ENCODE measurements around the gene TNFRSF18. TPM values are rescaled to one million over a fixed set of nuclear protein-coding genes. Genes with fewer than 3 reads are reported as not detected.

TNFRSF18 gene
- total RNA-seq, 2 donors from 2014 or later = 0.55 TPM; not detected in 1

- Histone ChIP-seq H3K27ac (no peak overlapping the region), H3K36me3 (peaks cover under 1% of the 10 kb centered on the region), H3K4me3 (no peak overlapping the region), H3K27me3 (peaks cover 6 to 8% of the 10 kb centered on the region in 2 donors), H3K4me1 (peaks cover 0 to 46% of the 10 kb centered on the region in 2 donors), H3K9me3 (no peaks in the 10 kb centered on the region)
- TF ChIP-seq, protein P1, sequence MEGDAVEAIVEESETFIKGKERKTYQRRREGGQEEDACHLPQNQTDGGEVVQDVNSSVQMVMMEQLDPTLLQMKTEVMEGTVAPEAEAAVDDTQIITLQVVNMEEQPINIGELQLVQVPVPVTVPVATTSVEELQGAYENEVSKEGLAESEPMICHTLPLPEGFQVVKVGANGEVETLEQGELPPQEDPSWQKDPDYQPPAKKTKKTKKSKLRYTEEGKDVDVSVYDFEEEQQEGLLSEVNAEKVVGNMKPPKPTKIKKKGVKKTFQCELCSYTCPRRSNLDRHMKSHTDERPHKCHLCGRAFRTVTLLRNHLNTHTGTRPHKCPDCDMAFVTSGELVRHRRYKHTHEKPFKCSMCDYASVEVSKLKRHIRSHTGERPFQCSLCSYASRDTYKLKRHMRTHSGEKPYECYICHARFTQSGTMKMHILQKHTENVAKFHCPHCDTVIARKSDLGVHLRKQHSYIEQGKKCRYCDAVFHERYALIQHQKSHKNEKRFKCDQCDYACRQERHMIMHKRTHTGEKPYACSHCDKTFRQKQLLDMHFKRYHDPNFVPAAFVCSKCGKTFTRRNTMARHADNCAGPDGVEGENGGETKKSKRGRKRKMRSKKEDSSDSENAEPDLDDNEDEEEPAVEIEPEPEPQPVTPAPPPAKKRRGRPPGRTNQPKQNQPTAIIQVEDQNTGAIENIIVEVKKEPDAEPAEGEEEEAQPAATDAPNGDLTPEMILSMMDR (IDR thresholded peaks at IDR 0.05) = no peak
- no peak for DNase-seq (ENCODE audit: low spot score)
Measured at GRCh38 chr1:1210726-1211540, 4.5 kb upstream of the TNFRSF18 start.

DNA sequence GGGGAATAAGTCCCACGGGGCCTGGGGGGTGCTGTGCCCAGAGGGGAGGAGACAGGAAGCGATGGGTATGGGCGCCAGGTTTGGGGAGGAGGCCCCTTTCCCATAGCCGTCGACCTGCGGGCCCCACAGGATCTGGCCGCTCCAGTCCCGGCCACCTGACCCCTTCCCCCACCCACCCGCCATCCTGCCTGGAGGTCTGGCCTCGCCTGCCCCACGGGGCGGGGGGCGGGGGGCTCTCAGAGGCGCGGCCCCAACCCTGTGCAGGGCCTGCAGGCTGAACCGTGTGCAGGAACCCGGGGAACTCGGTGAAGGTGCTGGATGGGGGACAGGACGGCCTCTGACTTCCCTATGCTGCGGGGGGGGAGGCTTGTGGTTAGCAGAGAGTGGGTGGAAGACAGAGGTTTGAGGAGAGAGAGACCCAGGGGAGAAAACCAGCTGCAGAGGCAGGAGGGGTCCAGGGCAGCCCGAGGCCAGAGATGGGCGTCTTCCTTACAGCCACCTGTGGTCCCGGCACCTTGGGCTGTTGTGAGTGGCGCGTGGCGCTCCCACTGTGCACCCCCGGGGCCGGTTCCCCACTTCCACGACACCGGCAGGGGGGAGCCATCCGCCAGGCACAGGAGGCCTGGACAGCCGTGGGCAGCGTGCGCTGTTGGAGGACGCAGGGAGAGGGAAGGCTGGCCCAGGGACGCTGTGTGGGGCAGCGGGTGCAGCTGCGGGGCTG lies 2.5 kb upstream of the TNFRSF18 start:
- TF ChIP-seq, protein P1 (IDR thresholded peaks at IDR 0.05) = no peak
- no peak for DNase-seq (ENCODE audit: low spot score)
- Histone ChIP-seq H3K4me1 (peaks cover 0 to 46% of the 10 kb centered on the region in 2 donors), H3K36me3 (no peaks in the 10 kb centered on the region), H3K4me3 (no peak overlapping the region), H3K27ac (no peak overlapping the region), H3K27me3 (peaks cover 6 to 8% of the 10 kb centered on the region in 2 donors), H3K9me3 (no peaks in the 10 kb centered on the region)

DNA sequence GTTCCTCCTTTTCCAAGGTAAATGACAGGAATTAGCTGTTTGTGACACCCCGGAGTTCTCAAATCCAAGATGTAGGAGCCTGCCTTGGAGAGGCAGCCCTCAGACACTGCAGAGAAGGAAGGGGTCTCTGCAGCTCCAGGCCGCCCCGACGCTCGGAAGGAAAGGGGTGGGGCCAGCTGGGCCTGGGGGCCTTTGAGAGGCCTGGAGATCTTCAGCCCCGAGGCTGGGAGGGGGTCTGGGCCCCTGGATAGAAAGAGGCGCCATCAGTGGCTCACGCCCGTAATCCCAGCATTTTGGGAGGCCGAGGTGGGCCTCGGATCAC lies 1.1 kb upstream of the TNFRSF18 start:
- TF ChIP-seq, protein P1 (IDR thresholded peaks at IDR 0.05) = no peak
- Histone ChIP-seq H3K4me3 (no peak overlapping the region), H3K36me3 (no peaks in the 10 kb centered on the region), H3K4me1 (peaks cover 0 to 35% of the 10 kb centered on the region in 2 donors), H3K27ac (no peak overlapping the region), H3K9me3 (no peaks in the 10 kb centered on the region), H3K27me3 (peaks cover 6 to 8% of the 10 kb centered on the region in 2 donors)
- DNase-seq (ENCODE audit: low spot score) = no peak

DNA sequence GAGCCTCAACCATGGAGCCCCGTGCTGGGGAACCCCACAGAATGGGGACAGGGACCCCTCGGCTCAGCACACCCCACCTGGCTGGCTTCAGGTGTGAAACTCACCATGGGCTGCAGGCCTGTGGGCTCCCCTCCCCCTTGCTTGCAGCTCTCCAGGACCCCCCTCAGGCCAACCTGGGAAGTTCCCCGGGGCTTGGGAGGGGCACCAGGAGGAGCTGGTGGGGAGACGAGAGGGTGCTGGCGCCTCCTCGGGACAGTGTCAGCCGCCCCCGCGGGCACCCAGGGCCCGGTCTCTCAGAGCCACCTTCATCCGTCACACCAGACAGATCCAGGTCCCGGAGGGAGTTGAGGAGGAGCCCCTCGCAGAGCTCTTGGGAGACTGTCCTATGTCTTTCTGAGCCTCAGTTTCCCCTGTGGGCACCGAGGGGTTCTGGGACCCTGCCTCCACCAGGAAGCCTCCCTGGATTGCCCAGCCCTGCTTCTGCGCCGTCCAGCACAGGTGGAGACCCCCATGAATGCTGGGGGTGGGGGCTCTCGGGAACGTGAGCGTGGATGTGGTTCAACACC lies 657 bp upstream of the TNFRSF18 start:
- Histone ChIP-seq H3K27me3 (peaks cover 6 to 8% of the 10 kb centered on the region in 2 donors), H3K9me3 (no peaks in the 10 kb centered on the region), H3K4me1 (peaks cover 0 to 30% of the 10 kb centered on the region in 2 donors), H3K4me3 (no peak overlapping the region), H3K36me3 (no peaks in the 10 kb centered on the region), H3K27ac (no peak overlapping the region)
- no peak for DNase-seq (ENCODE audit: low spot score)
- TF ChIP-seq, protein P1 (IDR thresholded peaks at IDR 0.05) = no peak

GRCh38 chr1:1205769-1206375 lies 520 bp downstream of the TNFRSF18 start:
- H3K4me3 ChIP-seq = peak overlapping the region in 1 of 2 donors; percentile 37
- H3K9me3 ChIP-seq = no peaks in the 10 kb centered on the region
- no peak for DNase-seq (ENCODE audit: low spot score)
- no peak overlapping the region for H3K27ac ChIP-seq
- H3K4me1 ChIP-seq = peaks cover 0 to 32% of the 10 kb centered on the region in 2 donors
- peaks cover 6 to 8% of the 10 kb centered on the region in 2 donors for H3K27me3 ChIP-seq
- TF ChIP-seq, protein P1 (IDR thresholded peaks at IDR 0.05) = no peak
- H3K36me3 ChIP-seq = no peaks in the 10 kb centered on the region

Data from right atrium auricular region (tissue), 2 donors.